Measurements from ENCODE around the gene TCF23. TPM values are rescaled to one million over a fixed set of nuclear protein-coding genes. Genes with fewer than 3 reads are reported as not detected.

Gene TCF23
- total and polyA plus RNA-seq, 2 of the 4 experiments (the other 2 are of a cell fraction) = not detected

DNA sequence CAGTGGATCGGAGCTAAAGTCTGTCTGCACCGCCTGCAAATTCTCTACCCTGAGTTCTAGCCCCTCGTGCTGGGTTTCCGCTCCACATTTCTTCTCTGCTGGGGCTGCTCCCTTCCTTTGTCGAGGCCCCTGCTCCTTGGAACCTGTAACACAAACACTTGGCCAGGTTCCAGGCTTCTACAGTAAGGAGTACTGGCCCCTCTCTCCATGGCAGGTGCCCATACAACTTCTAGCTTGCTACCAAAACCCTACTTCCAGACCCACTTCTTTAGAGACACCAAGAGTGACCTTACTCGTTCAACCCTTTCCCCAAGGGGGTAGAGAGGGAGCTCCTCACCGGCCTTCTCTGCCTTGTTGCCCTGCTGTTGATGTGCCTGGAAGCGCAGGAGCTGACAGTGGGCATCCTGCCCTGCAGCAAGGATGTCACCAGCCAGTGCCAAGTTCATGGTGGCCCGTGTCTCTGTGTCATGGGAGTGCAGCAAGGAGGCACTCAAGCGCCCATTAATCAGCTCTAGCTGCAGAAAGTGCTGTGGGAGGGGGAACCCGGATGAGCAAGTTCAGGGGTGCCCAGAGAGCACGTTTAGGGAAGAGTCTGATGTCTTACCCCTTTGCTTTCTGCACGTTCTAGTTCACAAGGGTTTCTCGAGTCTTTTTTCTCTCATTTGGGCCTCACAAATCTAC, 15.5 kb upstream of the TCF23 start:
- Histone ChIP-seq H4K5ac (ENCODE audit: low read depth, low read length) (no peak overlapping the region), H2AK9ac (replicated peaks; ENCODE audit: low read depth, low read length, poor library complexity) (no peak overlapping the region), H4K20me1 (ENCODE audit: insufficient read depth, low read length) (peaks cover 15% of the 10 kb centered on the region), H3K9me1 (ENCODE audit: insufficient read depth, low read length) (peaks cover 14% of the 10 kb centered on the region), H2AK5ac (ENCODE audit: low read depth, low read length) (no peak overlapping the region), H2BK20ac (ENCODE audit: low read depth, low read length) (no peak overlapping the region), H2BK5ac (ENCODE audit: low read depth, low read length, poor library complexity, severe bottlenecking) (no peak overlapping the region), H4K91ac (ENCODE audit: insufficient read depth, low read depth, low read length) (no peak overlapping the region), H3K14ac (replicated peaks; ENCODE audit: low read depth, low read length) (peak overlapping the region; percentile 4; the same call in 1 of the 2 replicates), H3K18ac (ENCODE audit: low read depth, low read length) (no peak overlapping the region), H2BK15ac (ENCODE audit: low read depth, low read length) (no peak overlapping the region), H3K27ac (ENCODE audit: insufficient read depth, low read length) (no peak overlapping the region), H3K4me1 (ENCODE audit: control insufficient read depth, insufficient read depth, low read length) (peaks cover 9% of the 10 kb centered on the region), H3K9ac (ENCODE audit: low read depth, low read length) (peak overlapping the region; percentile 63), H2AFZ (replicated peaks; ENCODE audit: low read length, poor library complexity) (peak overlapping the region; percentile 21), H3K4me2 (ENCODE audit: low read depth, low read length) (peak overlapping the region; percentile 75), H2BK120ac (ENCODE audit: low read depth, low read length) (no peak overlapping the region), H3K79me1 (ENCODE audit: low read depth in 1 of 2, low read length in 2 of 2) (peaks cover 14 to 27% of the 10 kb centered on the region in 2 experiments), H4K8ac (ENCODE audit: low read depth in 2 of 2, low read length in 2 of 2) (no peak overlapping the region), H3K4me3 (ENCODE audit: insufficient read depth, low read depth, low read length) (peak overlapping the region; percentile 79), H3K36me3 (ENCODE audit: control insufficient read depth, insufficient read depth, low read length) (peaks cover 34% of the 10 kb centered on the region), H3K27me3 (ENCODE audit: control insufficient read depth, insufficient read depth, low read length) (peaks cover 3% of the 10 kb centered on the region; the same call in 1 of the 2 replicates), H3K23ac (ENCODE audit: low read depth, low read length) (peak overlapping the region; percentile 52; the same call in 1 of the 2 replicates), H3K4ac (ENCODE audit: low read depth, low read length) (no peak overlapping the region), H3K9me3 (ENCODE audit: control insufficient read depth, insufficient read depth, low read length) (no peaks in the 10 kb centered on the region), H3K56ac (ENCODE audit: extremely low read depth, insufficient read depth, low read length) (peak overlapping the region; percentile 57; the same call in 1 of the 2 replicates)
- CTCF ChIA-PET = interaction anchor here (1.0 to 1.4 kb wide), 8 partner anchors 7 to 52 kb away, joined by 3 to 9 read pairs (median 4); no protein-coding TSS in a partner anchor
- DNase-seq (no peak), ATAC-seq (ENCODE audit: low read depth) (no peak)
- WGBS, 2 experiments (ENCODE audit: extremely low coverage in 2 of 2, insufficient read length in 1 of 2) = 60% methylated on average over 7 of the region's 14 CpGs; no CpG with 5 or more reads in 1 of the 2 experiments
- no TSS peak for BruUV-seq (replicated peaks)
- dilution Hi-C loops (cut with HindIII; ENCODE audit: low sequenced_read_pairs, unreplicated experiment) (no loop called here), in situ Hi-C loops (cut with MboI; ENCODE audit: low sequenced_read_pairs) (no loop called here), intact Hi-C loops (cut with micrococcal nuclease) (no loop called here)
- POLR2A ChIA-PET (ENCODE audit: unreplicated experiment) = no interaction called here
- TF ChIP-seq NFE2L2 (IDR thresholded peaks at IDR 0.05; ENCODE audit: low read depth, low read length) (no peak), ELK1 (IDR thresholded peaks at IDR 0.05; ENCODE audit: borderline replicate concordance, low read depth, low read length) (no peak), RAD21 (IDR thresholded peaks at IDR 0.05; ENCODE audit: low read length) (no peak), CEBPB (IDR thresholded peaks at IDR 0.05; ENCODE audit: low read depth, low read length) (no peak), CHD1 (IDR thresholded peaks at IDR 0.05; ENCODE audit: low read depth, low read length) (no peak), RFX5 (IDR thresholded peaks at IDR 0.05; ENCODE audit: low read depth, low read length) (no peak), BHLHE40 (IDR thresholded peaks at IDR 0.05; ENCODE audit: low read depth, low read length) (no peak), RCOR1 (IDR thresholded peaks at IDR 0.05; ENCODE audit: insufficient replicate concordance, low read length) (no peak), MAFK (IDR thresholded peaks at IDR 0.05; ENCODE audit: low read depth, low read length) (no peak), MXI1 (IDR thresholded peaks at IDR 0.05; ENCODE audit: borderline replicate concordance, low read depth, low read length) (no peak), POLR2A (IDR thresholded peaks at IDR 0.05; ENCODE audit: low read depth, low read length) (no peak)
- TF ChIP-seq, protein P1, sequence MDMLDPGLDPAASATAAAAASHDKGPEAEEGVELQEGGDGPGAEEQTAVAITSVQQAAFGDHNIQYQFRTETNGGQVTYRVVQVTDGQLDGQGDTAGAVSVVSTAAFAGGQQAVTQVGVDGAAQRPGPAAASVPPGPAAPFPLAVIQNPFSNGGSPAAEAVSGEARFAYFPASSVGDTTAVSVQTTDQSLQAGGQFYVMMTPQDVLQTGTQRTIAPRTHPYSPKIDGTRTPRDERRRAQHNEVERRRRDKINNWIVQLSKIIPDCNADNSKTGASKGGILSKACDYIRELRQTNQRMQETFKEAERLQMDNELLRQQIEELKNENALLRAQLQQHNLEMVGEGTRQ (IDR thresholded peaks at IDR 0.05; ENCODE audit: low read depth, low read length) = no peak
